Measurements from ENCODE around the gene ETV6.

The ETV6 gene

GRCh38 chr12:11875414-11875935 is 226.0 kb downstream of the ETV6 start:
- H3K9me3 Mint-ChIP-seq: no peaks in the 10 kb centered on the region
- H3K4me3 Mint-ChIP-seq: no peak overlapping the region
- no peak overlapping the region for H3K27ac Mint-ChIP-seq
- no peaks in the 10 kb centered on the region for H3K27me3 Mint-ChIP-seq (ENCODE audit: low read depth)
- H3K36me3 Mint-ChIP-seq (ENCODE audit: low read depth): peaks cover 17% of the 10 kb centered on the region
- peaks cover 15% of the 10 kb centered on the region for H3K4me1 Mint-ChIP-seq (ENCODE audit: low read depth)
- DNase-seq (ENCODE audit: low spot score): no peak

- Mint-ChIP-seq H3K36me3 (ENCODE audit: low read depth) (peaks cover 18% of the 10 kb centered on the region), H3K27ac (peak overlapping the region; percentile 42), H3K9me3 (no peaks in the 10 kb centered on the region), H3K4me3 (no peak overlapping the region), H3K4me1 (ENCODE audit: low read depth) (peaks cover 15% of the 10 kb centered on the region), H3K27me3 (ENCODE audit: low read depth) (no peaks in the 10 kb centered on the region)
- no peak for DNase-seq (ENCODE audit: low spot score)
Measured at GRCh38 chr12:11876307-11876706, 226.8 kb downstream of the ETV6 start.

- DNase-seq (ENCODE audit: low spot score): no peak
- no peaks in the 10 kb centered on the region for H3K27me3 Mint-ChIP-seq (ENCODE audit: low read depth)
- H3K36me3 Mint-ChIP-seq (ENCODE audit: low read depth): peaks cover 12% of the 10 kb centered on the region
- H3K27ac Mint-ChIP-seq: no peak overlapping the region
- H3K4me3 Mint-ChIP-seq: no peak overlapping the region
- no peaks in the 10 kb centered on the region for H3K9me3 Mint-ChIP-seq
- H3K4me1 Mint-ChIP-seq (ENCODE audit: low read depth): peaks cover 15% of the 10 kb centered on the region
Measured at GRCh38 chr12:11877102-11877826, 227.8 kb downstream of the ETV6 start.

GRCh38 chr12:11877869-11878780 is 228.7 kb downstream of the ETV6 start:
- Mint-ChIP-seq H3K27me3 (ENCODE audit: low read depth) (no peaks in the 10 kb centered on the region), H3K4me1 (ENCODE audit: low read depth) (peaks cover 16% of the 10 kb centered on the region), H3K9me3 (no peaks in the 10 kb centered on the region), H3K36me3 (ENCODE audit: low read depth) (peaks cover 13% of the 10 kb centered on the region), H3K4me3 (no peak overlapping the region), H3K27ac (no peak overlapping the region)
- no peak for DNase-seq (ENCODE audit: low spot score)

- Mint-ChIP-seq H3K27ac (no peak overlapping the region), H3K4me3 (no peak overlapping the region), H3K27me3 (ENCODE audit: low read depth) (no peaks in the 10 kb centered on the region), H3K36me3 (ENCODE audit: low read depth) (peaks cover 20% of the 10 kb centered on the region), H3K4me1 (ENCODE audit: low read depth) (peaks cover 22% of the 10 kb centered on the region), H3K9me3 (no peaks in the 10 kb centered on the region)
- no peak for DNase-seq (ENCODE audit: low spot score)
Measured at GRCh38 chr12:11879306-11879705, 229.8 kb downstream of the ETV6 start.

GRCh38 chr12:11880381-11880780 is 230.9 kb downstream of the ETV6 start:
- Mint-ChIP-seq H3K4me1 (ENCODE audit: low read depth) (peaks cover 22% of the 10 kb centered on the region), H3K27me3 (ENCODE audit: low read depth) (no peaks in the 10 kb centered on the region), H3K36me3 (ENCODE audit: low read depth) (peaks cover 23% of the 10 kb centered on the region), H3K27ac (no peak overlapping the region), H3K9me3 (no peaks in the 10 kb centered on the region), H3K4me3 (no peak overlapping the region)
- DNase-seq (ENCODE audit: low spot score): no peak

- Mint-ChIP-seq H3K36me3 (ENCODE audit: low read depth) (peaks cover 33% of the 10 kb centered on the region), H3K4me1 (ENCODE audit: low read depth) (peaks cover 11% of the 10 kb centered on the region)
Measured at GRCh38 chr12:11881835-11882234, 232.4 kb downstream of the ETV6 start.

GRCh38 chr12:11882301-11883019 is 233.0 kb downstream of the ETV6 start:
- no peaks in the 10 kb centered on the region for H3K27me3 Mint-ChIP-seq (ENCODE audit: low read depth)
- H3K4me3 Mint-ChIP-seq: no peak overlapping the region
- DNase-seq (ENCODE audit: low spot score): no peak
- H3K9me3 Mint-ChIP-seq: no peaks in the 10 kb centered on the region
- no peak overlapping the region for H3K27ac Mint-ChIP-seq
- H3K4me1 Mint-ChIP-seq (ENCODE audit: low read depth): peaks cover 9% of the 10 kb centered on the region
- peaks cover 35% of the 10 kb centered on the region for H3K36me3 Mint-ChIP-seq (ENCODE audit: low read depth)

More at GRCh38 chr12:11881835-11882234, 232.4 kb downstream of the ETV6 start:
- Mint-ChIP-seq H3K4me3 (no peak overlapping the region), H3K27me3 (ENCODE audit: low read depth) (no peaks in the 10 kb centered on the region), H3K27ac (no peak overlapping the region), H3K9me3 (no peaks in the 10 kb centered on the region)
- no peak for DNase-seq (ENCODE audit: low spot score)

GRCh38 chr12:11884116-11884515 is 234.6 kb downstream of the ETV6 start:
- no peak for DNase-seq (ENCODE audit: low spot score)
- Mint-ChIP-seq H3K4me1 (ENCODE audit: low read depth) (peaks cover 10% of the 10 kb centered on the region), H3K4me3 (no peak overlapping the region), H3K27me3 (ENCODE audit: low read depth) (no peaks in the 10 kb centered on the region), H3K36me3 (ENCODE audit: low read depth) (peaks cover 47% of the 10 kb centered on the region), H3K27ac (no peak overlapping the region), H3K9me3 (no peaks in the 10 kb centered on the region)

GRCh38 chr12:11884706-11885105 is 235.2 kb downstream of the ETV6 start:
- no peak overlapping the region for H3K27ac Mint-ChIP-seq
- H3K4me1 Mint-ChIP-seq (ENCODE audit: low read depth): peaks cover 16% of the 10 kb centered on the region
- H3K27me3 Mint-ChIP-seq (ENCODE audit: low read depth): no peaks in the 10 kb centered on the region
- H3K4me3 Mint-ChIP-seq: no peak overlapping the region
- DNase-seq (ENCODE audit: low spot score): no peak
- H3K36me3 Mint-ChIP-seq (ENCODE audit: low read depth): peaks cover 52% of the 10 kb centered on the region
- no peaks in the 10 kb centered on the region for H3K9me3 Mint-ChIP-seq

- Mint-ChIP-seq H3K9me3 (no peaks in the 10 kb centered on the region), H3K27ac (no peak overlapping the region), H3K4me1 (ENCODE audit: low read depth) (peaks cover 17% of the 10 kb centered on the region), H3K36me3 (ENCODE audit: low read depth) (peaks cover 52% of the 10 kb centered on the region), H3K4me3 (no peak overlapping the region), H3K27me3 (ENCODE audit: low read depth) (no peaks in the 10 kb centered on the region)
- DNase-seq (ENCODE audit: low spot score): no peak
Measured at GRCh38 chr12:11885261-11886038, 236.0 kb downstream of the ETV6 start.

- Mint-ChIP-seq H3K27me3 (ENCODE audit: low read depth) (no peaks in the 10 kb centered on the region), H3K4me3 (no peak overlapping the region), H3K4me1 (ENCODE audit: low read depth) (peaks cover 17% of the 10 kb centered on the region), H3K9me3 (no peaks in the 10 kb centered on the region), H3K27ac (no peak overlapping the region), H3K36me3 (ENCODE audit: low read depth) (peaks cover 57% of the 10 kb centered on the region)
- DNase-seq (ENCODE audit: low spot score): no peak
Measured at GRCh38 chr12:11886339-11886738, 236.9 kb downstream of the ETV6 start.

GRCh38 chr12:11888029-11888428 is 238.6 kb downstream of the ETV6 start:
- no peaks in the 10 kb centered on the region for H3K27me3 Mint-ChIP-seq (ENCODE audit: low read depth)
- H3K4me1 Mint-ChIP-seq (ENCODE audit: low read depth): peaks cover 16% of the 10 kb centered on the region
- no peak for DNase-seq (ENCODE audit: low spot score)
- no peak overlapping the region for H3K27ac Mint-ChIP-seq
- peaks cover 65% of the 10 kb centered on the region for H3K36me3 Mint-ChIP-seq (ENCODE audit: low read depth)
- H3K4me3 Mint-ChIP-seq: no peak overlapping the region
- no peaks in the 10 kb centered on the region for H3K9me3 Mint-ChIP-seq

Measured in T-helper 2 cell treated with Interferon-gamma antibody and Interleukin-4, amounts not matched to agents 5 μg/mL and 100 μg/mL, for 36 hours (primary cell).